SK-N-SH (cell line): ENCODE results near the gene PES1. TPM values are rescaled to one million over a fixed set of nuclear protein-coding genes. Genes with fewer than 3 reads are reported as not detected.
A peak's percentile ranks its signal among the peaks of the same experiment; 100 is the strongest.

Source experiments
- CTCF ChIA-PET: fragments of 300-600, 350-600 bp; formaldehyde crosslinking; extraction: SDS; loops from one replicate; lab custom pipeline; 2021; lab: Yijun Ruan, JAX
- POLR2A ChIA-PET: fragments of 350-600 bp; sonication (Branson Sonifier 250); formaldehyde crosslinking; extraction: SDS; loops from one replicate; lab custom pipeline; 2020; ENCODE audit warnings: antibody characterized with exemption, inconsistent platforms; lab: Yijun Ruan, JAX
- DNase-seq: peaks from one replicate; pipeline ENCODE4 v3.0.0; 2012
- H2AFZ ChIP-seq: fragments of 200-600 bp; sonication (generic); 2 replicates; pipeline ENCODE4 v1.8.1; 2016; ENCODE audit warnings: antibody characterized with exemption, mild to moderate bottlenecking, low read depth
- H3F3A ChIP-seq: fragments of 200-600 bp; sonication (generic); replicated peaks from 2 replicates; pipeline ENCODE3; 2016; ENCODE audit warnings: antibody characterized with exemption, mild to moderate bottlenecking; ENCODE audit not compliant: insufficient read depth
- H3K27ac ChIP-seq, 2 experiments: fragments of 200-500 bp in 1 of 2; fragments of 200-600 bp in 1 of 2; sonication (Bioruptor generic) in 1 of 2; sonication (generic), shearing (Covaris generic) in 1 of 2; 2 replicates each; pipeline versions ENCODE4 v1.5.1 to v1.6.1; 2014 to 2016; ENCODE audit warnings: low read depth in 2 of 2, inconsistent platforms in 1 of 2, low read length in 1 of 2, mild to moderate bottlenecking in 1 of 2, mixed read lengths in 1 of 2
- H3K27me3 ChIP-seq: fragments of 200-600 bp; sonication (generic), shearing (Covaris generic); 2 replicates; pipeline ENCODE4 v1.6.1; 2016; ENCODE audit warnings: mixed run types; ENCODE audit not compliant: insufficient read depth
- H3K36me3 ChIP-seq, 2 experiments: fragments of 200-500 bp in 1 of 2; fragments of 200-600 bp in 1 of 2; sonication (Bioruptor generic) in 1 of 2; sonication (generic) in 1 of 2; replicated peaks in 1 of 2; 2 replicates each; pipeline versions ENCODE3 to v1.5.1; 2014 to 2016; ENCODE audit warnings: low read length in 1 of 2, mild to moderate bottlenecking in 1 of 2; ENCODE audit not compliant: insufficient read depth in 2 of 2, control insufficient read depth in 1 of 2
- H3K4me1 ChIP-seq, 2 experiments: fragments of 200-500 bp in 1 of 2; fragments of 200-600 bp in 1 of 2; sonication (Bioruptor generic) in 1 of 2; sonication (generic), shearing (Covaris generic) in 1 of 2; 2 replicates each; pipeline versions ENCODE4 v1.5.1 to v1.6.1; 2014 to 2016; ENCODE audit warnings: low read depth in 1 of 2, low read length in 1 of 2, mixed run types in 1 of 2; ENCODE audit not compliant: insufficient read depth in 2 of 2, control insufficient read depth in 1 of 2
- H3K4me2 ChIP-seq: fragments of 200-600 bp; sonication (generic), shearing (Covaris generic); 2 replicates; pipeline ENCODE4 v1.6.1; 2017; ENCODE audit warnings: mixed run types
- H3K4me3 ChIP-seq, 2 experiments: fragments of 200-500 bp in 1 of 2; fragments of 200-600 bp in 1 of 2; sonication (Bioruptor generic) in 1 of 2; sonication (generic), shearing (Covaris generic) in 1 of 2; 2 replicates each; pipeline versions ENCODE4 v1.5.1 to v1.8.1; 2014 to 2016; ENCODE audit warnings: low read depth in 2 of 2, inconsistent platforms in 1 of 2, low read length in 1 of 2, mild to moderate bottlenecking in 1 of 2, mixed read lengths in 1 of 2, moderate library complexity in 1 of 2
- H3K79me2 ChIP-seq: fragments of 200-600 bp; sonication (generic); 2 replicates; pipeline ENCODE4 v1.8.1; 2017; ENCODE audit warnings: mild to moderate bottlenecking; ENCODE audit not compliant: insufficient read depth
- H3K9ac ChIP-seq: fragments of 200-600 bp; sonication (generic); 2 replicates; pipeline ENCODE4 v1.6.1; 2017; ENCODE audit warnings: mixed run types
- H3K9me2 ChIP-seq: fragments of 200-600 bp; sonication (generic); 2 replicates; pipeline ENCODE4 v1.6.1; 2017; ENCODE audit warnings: mixed run types
- H3K9me3 ChIP-seq: fragments of 200-600 bp; sonication (generic); 2 replicates; pipeline ENCODE4 v1.6.1; 2017; ENCODE audit warnings: mixed run types, mild to moderate bottlenecking, moderate library complexity
- H4K20me1 ChIP-seq: fragments of 200-600 bp; sonication (generic); 2 replicates; pipeline ENCODE4 v1.6.1; 2017; ENCODE audit warnings: mild to moderate bottlenecking, mixed run types; ENCODE audit not compliant: insufficient read depth
- CHD2 ChIP-seq: fragments of 150-350 bp; IDR thresholded peaks from 2 replicates; pipeline ENCODE4 v1.6.1; 2018; ENCODE audit warnings: low read length; ENCODE audit not compliant: partially characterized antibody
- CTCF ChIP-seq: fragments of 200-600 bp; sonication (generic); IDR thresholded peaks from 2 replicates; pipeline ENCODE4 v1.6.1; 2017; ENCODE audit warnings: antibody characterized with exemption, mild to moderate bottlenecking, moderate library complexity
- MEF2A ChIP-seq: IDR thresholded peaks from 2 replicates; pipeline ENCODE4 v1.4.0; 2012; ENCODE audit warnings: low read depth, borderline replicate concordance
- RCOR1 ChIP-seq: fragments of 150-350 bp; IDR thresholded peaks from 2 replicates; pipeline ENCODE4 v1.6.1; 2017; ENCODE audit warnings: antibody characterized with exemption, low read length
- RXRA ChIP-seq: IDR thresholded peaks from 2 replicates; pipeline ENCODE4 v1.4.0; 2012; ENCODE audit warnings: low read depth, mild to moderate bottlenecking, borderline replicate concordance
- SIN3A ChIP-seq: IDR thresholded peaks from 2 replicates; pipeline ENCODE4 v1.6.1; 2012; ENCODE audit warnings: low read depth, mild to moderate bottlenecking, low read length, moderate library complexity, borderline replicate concordance
- WGBS: methylation state at CpG from one replicate; pipeline ENCODE4 v1.1.6; 2017; ENCODE audit warnings: low lambda C conversion rate; 5-methylcytosine and 5-hydroxymethylcytosine counted together
- polyA plus RNA-seq, 3 experiments: library from polyadenylated mRNA; depleted of rRNA; stranded (reverse); fragments of >200 nt; gene quantifications; 2 replicates each; pipeline ENCODE4 v1.2.3, GENCODE V29; 2012
- TF ChIP-seq, protein P1 (sequence below): IDR thresholded peaks from 2 replicates; pipeline ENCODE4; 2012
- TF ChIP-seq, protein P2 (sequence below): fragments of 150-350 bp; IDR thresholded peaks from 2 replicates; pipeline ENCODE4 v1.6.1; 2017; ENCODE audit warnings: antibody characterized with exemption, low read length, low read depth, borderline replicate concordance

Gene PES1
- polyA plus RNA-seq, 1 of the 3 experiments (the other 2 are of a cell fraction), result 109 TPM

- 75% methylated on average over 4 of the region's 4 CpGs for WGBS
- no peak for DNase-seq
- Histone ChIP-seq H3K9ac (no peak overlapping the region), H3K27ac (no peak overlapping the region), H3K4me2 (no peak overlapping the region), H3K9me3 (no peaks in the 10 kb centered on the region), H3F3A (no peaks in the 10 kb centered on the region), H4K20me1 (no peaks in the 10 kb centered on the region), H3K79me2 (no peaks in the 10 kb centered on the region), H3K4me1 (peaks cover 0 to 8% of the 10 kb centered on the region in 2 experiments; a peak in 1 of 4 replicates), H3K36me3 (no peaks in the 10 kb centered on the region), H3K27me3 (no peaks in the 10 kb centered on the region), H2AFZ (no peak overlapping the region), H3K9me2 (no peaks in the 10 kb centered on the region), H3K4me3 (no peak overlapping the region)
- ChIA-PET POLR2A (no interaction called here), CTCF (interaction anchor here (1.0 to 1.6 kb wide), 2 partner anchors 11 to 62 kb away, joined by 3 to 4 read pairs; no protein-coding TSS in a partner anchor)
- no peak for TF ChIP-seq CTCF
- TF ChIP-seq RCOR1, result 0 out of 2 replicates have a peak, but pooled peaks have one; percentile 1
Observed at GRCh38 chr22:30547188-30547587, 44.5 kb downstream of the PES1 start.

GRCh38 chr22:30546616-30547015 is 45.1 kb downstream of the PES1 start, which contains the start of gene SEC14L6:
SEC14L6 (minus strand) TSS chr22:30546741; CDS start chr22:30546682, 59 bp downstream.
- ChIA-PET CTCF (interaction anchor here (1.0 to 1.6 kb wide), 2 partner anchors 12 to 61 kb away, joined by 3 to 4 read pairs; no protein-coding TSS in a partner anchor), POLR2A (no interaction called here)
- Histone ChIP-seq H3K9ac (no peak within 1 kb of the TSS), H4K20me1 (no peaks in the 10 kb centered on the region), H3K36me3 (no peaks in the 10 kb centered on the region), H2AFZ (no peak within 1 kb of the TSS), H3K4me3 (no peak within 1 kb of the TSS), H3K9me2 (no peaks in the 10 kb centered on the region), H3K79me2 (no peaks in the 10 kb centered on the region), H3K9me3 (no peaks in the 10 kb centered on the region), H3K4me1 (peaks cover 0 to 8% of the 10 kb centered on the region in 2 experiments; a peak in 1 of 4 replicates), H3K27me3 (no peaks in the 10 kb centered on the region), H3F3A (no peaks in the 10 kb centered on the region), H3K4me2 (no peak within 1 kb of the TSS), H3K27ac (no peak within 1 kb of the TSS)
- TF ChIP-seq MEF2A, result no peak
- no peak for TF ChIP-seq CHD2
- TF ChIP-seq RXRA, result no peak
- TF ChIP-seq, protein P1, sequence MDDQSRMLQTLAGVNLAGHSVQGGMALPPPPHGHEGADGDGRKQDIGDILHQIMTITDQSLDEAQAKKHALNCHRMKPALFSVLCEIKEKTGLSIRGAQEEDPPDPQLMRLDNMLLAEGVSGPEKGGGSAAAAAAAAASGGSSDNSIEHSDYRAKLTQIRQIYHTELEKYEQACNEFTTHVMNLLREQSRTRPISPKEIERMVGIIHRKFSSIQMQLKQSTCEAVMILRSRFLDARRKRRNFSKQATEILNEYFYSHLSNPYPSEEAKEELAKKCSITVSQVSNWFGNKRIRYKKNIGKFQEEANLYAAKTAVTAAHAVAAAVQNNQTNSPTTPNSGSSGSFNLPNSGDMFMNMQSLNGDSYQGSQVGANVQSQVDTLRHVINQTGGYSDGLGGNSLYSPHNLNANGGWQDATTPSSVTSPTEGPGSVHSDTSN, result no peak
- TF ChIP-seq SIN3A, result no peak
- TF ChIP-seq, protein P2, sequence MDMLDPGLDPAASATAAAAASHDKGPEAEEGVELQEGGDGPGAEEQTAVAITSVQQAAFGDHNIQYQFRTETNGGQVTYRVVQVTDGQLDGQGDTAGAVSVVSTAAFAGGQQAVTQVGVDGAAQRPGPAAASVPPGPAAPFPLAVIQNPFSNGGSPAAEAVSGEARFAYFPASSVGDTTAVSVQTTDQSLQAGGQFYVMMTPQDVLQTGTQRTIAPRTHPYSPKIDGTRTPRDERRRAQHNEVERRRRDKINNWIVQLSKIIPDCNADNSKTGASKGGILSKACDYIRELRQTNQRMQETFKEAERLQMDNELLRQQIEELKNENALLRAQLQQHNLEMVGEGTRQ, result no peak
- DNase-seq, result no peak
- WGBS, result 85% methylated on average over 7 of the region's 7 CpGs
